NCI-H524 treated with DMSO at 0.1 percent for 48 hours (cell line): ENCODE measurements around the gene CD163.
"Not testable (repeated sequence)": the region's sequence is repeated elsewhere in the genome, so short reads cannot be mapped to it uniquely, and the experiment has no call there.

Experiments used
- DNase-seq: peaks from one replicate; lab custom pipeline; 2025; lab: John Stamatoyannopoulos, UW

The CD163 gene

GRCh38 chr12:7450667-7451066 is 52.9 kb downstream of the CD163 start:
- no peak for DNase-seq

GRCh38 chr12:7448099-7448498 is 55.5 kb downstream of the CD163 start:
- DNase-seq: no peak

- no peak for DNase-seq
Observed at GRCh38 chr12:7444537-7444936, 59.0 kb downstream of the CD163 start.

DNA sequence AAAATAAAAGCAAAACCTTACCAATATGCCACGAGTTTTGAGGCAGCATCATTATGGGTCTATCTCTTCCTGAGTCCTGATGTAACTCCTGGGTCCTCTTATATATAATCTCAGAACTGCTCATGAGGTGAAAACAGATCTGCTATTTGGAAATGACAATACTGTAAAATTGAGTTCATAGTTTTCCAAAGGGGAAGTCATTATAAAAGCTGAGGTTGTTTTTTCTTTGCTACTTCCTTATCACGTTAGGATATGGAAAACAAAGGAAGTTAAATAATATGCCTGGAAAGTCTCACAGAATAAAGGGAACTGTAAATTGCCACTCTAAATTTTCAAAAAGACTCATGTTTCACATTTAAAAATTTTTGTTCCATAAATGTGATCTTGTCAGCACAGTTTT is 59.5 kb downstream of the CD163 start, which contains the start of gene CD163L1:
Gene CD163L1, minus strand, starts transcription at position 78 of the 400 bp plus-strand sequence. Its CDS starts 26 bp downstream, at position 52.
- DNase-seq: no peak

DNA sequence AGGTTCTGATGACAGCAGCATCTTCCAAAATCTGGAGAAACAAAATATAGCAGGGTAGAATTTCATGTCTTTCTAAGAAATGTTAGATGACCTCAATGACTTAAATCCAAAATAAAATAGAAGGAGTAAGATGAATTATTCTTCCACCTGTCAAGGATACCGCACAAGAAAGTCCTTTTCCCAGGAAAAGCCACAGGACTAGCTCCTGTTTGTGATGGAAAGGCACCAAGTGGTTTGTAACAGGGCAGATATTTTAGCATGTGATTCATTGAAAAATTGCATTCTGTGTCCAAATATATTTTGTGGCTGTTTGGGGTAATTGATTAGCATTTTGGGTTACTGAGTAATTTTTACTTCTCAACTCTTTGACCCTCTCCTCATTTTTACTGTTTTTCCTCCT is 62.4 kb downstream of the CD163 start:
- no peak for DNase-seq

DNA sequence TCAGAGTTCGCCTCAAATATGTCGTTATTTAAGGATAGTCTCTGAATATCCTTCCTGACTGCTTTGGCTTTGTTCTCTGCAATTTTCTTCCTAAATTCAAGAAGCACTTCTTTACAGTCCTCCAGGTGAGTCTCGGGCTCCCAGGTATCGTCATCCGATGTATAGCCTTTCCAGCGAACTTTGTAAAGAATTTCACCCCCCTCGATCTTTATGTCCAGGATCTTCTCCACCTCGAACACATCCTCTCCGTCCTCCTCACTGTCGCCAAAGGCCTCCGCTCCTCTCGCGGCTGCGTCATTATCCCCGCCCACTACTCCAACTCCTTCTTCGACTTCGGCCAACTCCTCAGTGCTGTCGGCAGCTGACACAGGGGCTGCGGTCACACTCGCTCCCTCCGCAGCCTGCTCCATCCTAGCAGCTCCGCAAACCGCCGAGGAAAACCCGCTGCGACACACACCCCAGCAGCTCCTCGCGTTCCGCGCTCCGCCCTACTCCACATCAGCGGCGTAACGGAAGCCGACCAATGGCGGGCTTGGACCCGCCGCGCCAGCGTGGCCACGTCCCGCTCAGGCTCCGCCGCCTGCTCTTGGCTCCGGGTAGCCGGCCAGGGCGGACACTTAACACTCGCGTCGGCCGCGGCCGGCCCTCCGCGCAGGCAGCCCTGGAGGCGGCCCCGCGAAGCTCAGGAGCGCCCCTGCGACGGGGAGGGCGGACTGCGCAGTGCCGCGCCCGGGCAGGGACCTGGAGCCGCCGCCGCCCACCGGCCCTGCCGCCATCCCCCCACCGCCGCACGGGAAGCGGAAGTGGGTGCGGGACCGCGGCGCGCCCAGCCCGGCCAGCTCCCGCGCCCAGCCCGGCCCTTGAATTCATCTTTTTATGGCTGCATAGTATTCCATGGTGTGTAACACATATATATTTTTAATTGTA is 63.7 kb downstream of the CD163 start:
- peak; percentile 32 for DNase-seq

DNA sequence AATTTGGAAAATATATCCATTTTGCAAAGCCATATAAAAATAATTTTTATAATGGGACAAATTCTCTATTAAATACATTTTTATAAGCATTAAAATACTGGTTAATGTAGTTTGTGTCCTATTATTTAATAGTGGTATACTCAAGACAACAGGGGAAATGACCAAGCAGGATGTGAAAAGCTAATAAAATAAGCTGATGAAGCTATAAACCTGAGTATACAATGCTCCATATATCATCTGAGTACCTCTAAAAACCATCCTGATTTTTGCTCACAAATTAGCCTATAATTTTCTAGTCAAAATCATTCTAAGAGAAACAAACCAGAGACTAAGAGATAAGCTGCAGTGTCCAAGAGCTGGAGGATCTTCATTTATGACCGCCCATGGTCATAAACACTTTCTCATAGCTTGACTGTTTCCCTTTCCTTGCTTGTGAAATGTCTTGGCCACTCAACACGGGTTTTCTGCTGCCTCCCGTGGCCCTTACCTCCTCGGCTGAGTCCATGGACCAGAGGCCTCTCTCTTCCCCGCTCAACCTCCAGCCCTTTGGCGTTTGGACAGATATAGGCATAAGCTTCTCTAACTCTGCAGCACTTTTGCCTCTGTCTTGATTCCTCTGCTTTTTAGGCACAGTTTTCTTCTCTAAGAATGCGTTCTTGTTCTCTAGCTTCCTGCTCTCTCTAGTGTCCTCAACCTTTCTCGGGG is 65.1 kb downstream of the CD163 start:
- DNase-seq: not testable (repeated sequence)

GRCh38 chr12:7437494-7437893 is 66.1 kb downstream of the CD163 start:
- not testable (repeated sequence) for DNase-seq

DNA sequence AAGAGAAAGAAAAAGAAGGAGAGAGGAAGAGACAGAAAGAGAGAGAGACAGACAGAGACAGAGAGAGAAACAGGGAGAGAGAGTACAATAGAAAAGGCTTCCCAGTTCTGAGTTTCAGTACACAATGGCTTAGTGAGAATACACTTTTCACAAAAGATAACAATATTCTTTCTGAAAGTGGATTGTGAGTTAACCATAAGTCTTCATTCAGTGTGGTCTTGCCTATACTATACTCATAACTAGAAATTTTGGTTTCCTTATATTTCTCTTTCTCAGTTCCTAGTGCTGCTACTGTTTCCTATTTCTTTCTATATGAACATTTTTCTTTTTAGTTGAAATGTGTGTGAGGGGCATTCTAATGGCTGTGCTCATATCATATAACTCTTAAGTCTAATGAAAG is 68.9 kb downstream of the CD163 start:
- DNase-seq: no peak

- DNase-seq: no peak
Observed at GRCh38 chr12:7433276-7433822, 70.2 kb downstream of the CD163 start.

- no peak for DNase-seq
Observed at GRCh38 chr12:7431993-7432685, 71.4 kb downstream of the CD163 start.
